Liver (tissue), 9 donors: ENCODE data around the gene PCDH9. TPM values are rescaled to one million over a fixed set of nuclear protein-coding genes. Genes with fewer than 3 reads are reported as not detected.

Source experiments
- DNase-seq: peaks from one replicate; pipeline ENCODE4 v3.0.0-alpha.2; 2017; ENCODE audit warnings: low spot score
- H3K27ac ChIP-seq, 2 donors: one replicate each; pipeline ENCODE4 v1.7.0; 2013; ENCODE audit warnings: inconsistent platforms in 2 of 2, low read length in 2 of 2, control low read depth in 1 of 2, low read depth in 1 of 2, mild to moderate bottlenecking in 1 of 2
- H3K27me3 ChIP-seq, 4 donors: one replicate each; pipeline versions ENCODE4 v1.6.1 to v1.7.0; 2013; ENCODE audit warnings: low read length in 3 of 4, inconsistent platforms in 1 of 4, mild to moderate bottlenecking in 1 of 4, moderate library complexity in 1 of 4; ENCODE audit not compliant: control insufficient read depth in 4 of 4, insufficient read depth in 4 of 4
- H3K36me3 ChIP-seq, 4 donors: one replicate each; pipeline versions ENCODE4 v1.6.1 to v1.7.0; 2013; ENCODE audit warnings: low read length in 3 of 4, mild to moderate bottlenecking in 3 of 4, low read depth in 1 of 4, moderate library complexity in 1 of 4; ENCODE audit not compliant: control insufficient read depth in 4 of 4, insufficient read depth in 3 of 4
- H3K4me1 ChIP-seq, 4 donors: one replicate each; pipeline versions ENCODE4 v1.6.1 to v1.7.0; 2013; ENCODE audit warnings: low read length in 3 of 4, mild to moderate bottlenecking in 3 of 4, moderate library complexity in 1 of 4; ENCODE audit not compliant: control insufficient read depth in 4 of 4, insufficient read depth in 4 of 4
- H3K4me3 ChIP-seq, 3 donors: one replicate each; pipeline versions ENCODE4 v1.6.1 to v1.7.0; 2013; ENCODE audit warnings: low read length in 3 of 3, control low read depth in 1 of 3, low read depth in 1 of 3, mild to moderate bottlenecking in 1 of 3
- H3K9ac ChIP-seq, 2 donors: one replicate each; pipeline ENCODE4 v1.7.0; 2013; ENCODE audit warnings: low read length in 2 of 2, mild to moderate bottlenecking in 2 of 2, moderate library complexity in 2 of 2, control low read depth in 1 of 2, low read depth in 1 of 2
- H3K9me3 ChIP-seq, 4 donors: one replicate each; pipeline versions ENCODE4 v1.6.1 to v1.7.0; 2013; ENCODE audit warnings: low read length in 3 of 4; ENCODE audit not compliant: control insufficient read depth in 4 of 4
- ATF3 ChIP-seq: IDR thresholded peaks from 2 replicates; pipeline ENCODE4 v1.6.1; 2016; ENCODE audit warnings: antibody characterized with exemption
- CTCF ChIP-seq: fragments of 150-350 bp; IDR thresholded peaks from 2 replicates; pipeline ENCODE4 v1.5.1; 2017; ENCODE audit warnings: improper control_type of control experiment, low read depth, low read length; ENCODE audit not compliant: missing input control
- EGR1 ChIP-seq, 2 donors: IDR thresholded peaks; 2 replicates each; pipeline ENCODE4 v1.6.1; 2016 to 2018; ENCODE audit warnings: antibody characterized with exemption in 2 of 2, low read depth in 2 of 2
- FOXA1 ChIP-seq: IDR thresholded peaks from 2 replicates; pipeline ENCODE4 v1.6.1; 2016; ENCODE audit warnings: antibody characterized with exemption
- FOXA2 ChIP-seq: IDR thresholded peaks from 2 replicates; pipeline ENCODE4 v1.6.1; 2016; ENCODE audit warnings: antibody characterized with exemption
- GABPA ChIP-seq, 2 donors: IDR thresholded peaks in 1 of 2; conservative IDR thresholded peaks in 1 of 2; 2 replicates each; pipeline ENCODE4 v1.6.1; 2016; ENCODE audit warnings: antibody characterized with exemption in 2 of 2, mild to moderate bottlenecking in 1 of 2, moderate library complexity in 1 of 2
- HNF4A ChIP-seq, 2 donors: conservative IDR thresholded peaks; 2 replicates each; pipeline ENCODE4 v1.6.1; 2016; ENCODE audit warnings: antibody characterized with exemption in 2 of 2, mild to moderate bottlenecking in 2 of 2
- JUND ChIP-seq, 2 donors: IDR thresholded peaks; 2 replicates each; pipeline ENCODE4 v1.6.1; 2016; ENCODE audit warnings: antibody characterized with exemption in 2 of 2
- MAX ChIP-seq: IDR thresholded peaks from 2 replicates; pipeline ENCODE4 v1.6.1; 2016; ENCODE audit warnings: antibody characterized with exemption
- NR2F2 ChIP-seq: IDR thresholded peaks from 2 replicates; pipeline ENCODE4 v1.6.1; 2016; ENCODE audit warnings: antibody characterized with exemption
- RAD21 ChIP-seq, 2 donors: IDR thresholded peaks; 2 replicates each; pipeline ENCODE4 v1.6.1; 2016; ENCODE audit warnings: antibody characterized with exemption in 2 of 2, mild to moderate bottlenecking in 2 of 2
- RXRA ChIP-seq, 2 donors: IDR thresholded peaks; 2 replicates each; pipeline ENCODE4 v1.6.1; 2017 to 2018; ENCODE audit warnings: antibody characterized with exemption in 2 of 2, mild to moderate bottlenecking in 1 of 2
- SP1 ChIP-seq: IDR thresholded peaks from 2 replicates; pipeline ENCODE4 v1.6.1; 2018; ENCODE audit warnings: antibody characterized with exemption, mild to moderate bottlenecking
- TAF1 ChIP-seq: conservative IDR thresholded peaks from 2 replicates; pipeline ENCODE4 v1.6.1; 2016; ENCODE audit warnings: antibody characterized with exemption, mild to moderate bottlenecking
- YY1 ChIP-seq: IDR thresholded peaks from 2 replicates; pipeline ENCODE4 v1.6.1; 2016; ENCODE audit warnings: antibody characterized with exemption, mild to moderate bottlenecking
- ZBTB33 ChIP-seq: IDR thresholded peaks from 2 replicates; pipeline ENCODE4 v1.6.1; 2016; ENCODE audit warnings: antibody characterized with exemption
- WGBS: extraction: QIAGEN DNeasy Blood & Tissue Kit; methylation state at CpG from one replicate; pipeline ENCODE4 v1.1.7; 2013; 5-methylcytosine and 5-hydroxymethylcytosine counted together
- polyA plus RNA-seq, 2 donors: library from polyadenylated mRNA; stranded (reverse) in 1 of 2; unstranded in 1 of 2; fragments of 200-250 nt in 1 of 2; fragments of >200 nt in 1 of 2; fragmentation: Nextera tagmentation in 1 of 2; extraction: Ambion mirVana in 1 of 2; gene quantifications; one replicate each; pipeline versions ENCODE4 v1.2.1 to v1.2.3, GENCODE V29; 2013 to 2015
- total RNA-seq, 2 donors: library from RNA; depleted of rRNA; stranded (reverse); fragments of >200 nt; gene quantifications; one replicate each; pipeline ENCODE4 v1.2.3, GENCODE V29; 2014
- donor health status: healthy.
- donor health status: healthy.
- donor health status: healthy.
- donor health status: healthy.
- donor health status: healthy.

Gene PCDH9
- total and polyA plus RNA-seq, 4 donors: 0.90 to 4.0 (median 2.2) TPM

- Histone ChIP-seq H3K27me3 (no peaks in the 10 kb centered on the region), H3K9ac (no peak overlapping the region), H3K4me3 (no peak overlapping the region), H3K9me3 (no peaks in the 10 kb centered on the region), H3K4me1 (no peaks in the 10 kb centered on the region), H3K36me3 (no peaks in the 10 kb centered on the region), H3K27ac (no peak overlapping the region)
- no peak for TF ChIP-seq SP1
- TF ChIP-seq RXRA (IDR thresholded peaks at IDR 0.05): no peak
- no peak for TF ChIP-seq EGR1 (IDR thresholded peaks at IDR 0.05; ENCODE audit: low read depth in 2 of 2)
- no peak for TF ChIP-seq HNF4A (conservative IDR thresholded peaks at IDR 0.05)
- TF ChIP-seq MAX: no peak
- TF ChIP-seq FOXA1: no peak
- TF ChIP-seq GABPA (IDR thresholded peaks at IDR 0.05 in 1 of 2, conservative IDR thresholded peaks at IDR 0.05 in 1 of 2): no peak
- no peak for TF ChIP-seq FOXA2
- TF ChIP-seq YY1: no peak
- TF ChIP-seq ZBTB33: no peak
- TF ChIP-seq JUND (IDR thresholded peaks at IDR 0.05): no peak
- no peak for TF ChIP-seq TAF1
- TF ChIP-seq NR2F2: no peak
- no peak for DNase-seq
- WGBS: 88% methylated on average over 1 of the region's 1 CpG
Observed at GRCh38 chr13:66635526-66635925, 594.6 kb downstream of the PCDH9 start.

GRCh38 chr13:66634384-66634783 lies 595.8 kb downstream of the PCDH9 start:
- H3K4me3 ChIP-seq: no peak overlapping the region
- TF ChIP-seq FOXA2 (no peak), EGR1 (IDR thresholded peaks at IDR 0.05; ENCODE audit: low read depth in 2 of 2) (no peak)
- H3K36me3 ChIP-seq: no peaks in the 10 kb centered on the region
- no peaks in the 10 kb centered on the region for H3K4me1 ChIP-seq
- no peak overlapping the region for H3K27ac ChIP-seq
- peaks cover 0 to under 1% (median 0%) of the 10 kb centered on the region in 4 donors for H3K9me3 ChIP-seq
- H3K9ac ChIP-seq: no peak overlapping the region
- H3K27me3 ChIP-seq: no peaks in the 10 kb centered on the region
- no peak for DNase-seq

GRCh38 chr13:66627512-66627911 lies 602.6 kb downstream of the PCDH9 start:
- H3K4me3 ChIP-seq: no peak overlapping the region
- no peaks in the 10 kb centered on the region for H3K36me3 ChIP-seq
- 64% methylated on average over 4 of the region's 4 CpGs for WGBS
- no peaks in the 10 kb centered on the region for H3K27me3 ChIP-seq
- no peak for DNase-seq
- H3K27ac ChIP-seq: no peak overlapping the region
- H3K9ac ChIP-seq: no peak overlapping the region
- no peak for TF ChIP-seq CTCF
- TF ChIP-seq EGR1 (IDR thresholded peaks at IDR 0.05; ENCODE audit: low read depth in 2 of 2): no peak
- TF ChIP-seq ZBTB33: no peak
- TF ChIP-seq ATF3: no peak
- no peak for TF ChIP-seq RAD21 (IDR thresholded peaks at IDR 0.05)
- H3K9me3 ChIP-seq: peaks cover 0 to 3% (median 0%) of the 10 kb centered on the region in 4 donors
- H3K4me1 ChIP-seq: no peaks in the 10 kb centered on the region
